ENCODE results near the gene CTAG1B. TPM values are rescaled to one million over a fixed set of nuclear protein-coding genes. Genes with fewer than 3 reads are reported as not detected.

Gene CTAG1B
- total RNA-seq, 1 experiment from 2014 or later, result not detected

- H3K9ac ChIP-seq (ENCODE audit: low read length), result no peak overlapping the region
- intact Hi-C loops (cut with micrococcal nuclease), result no loop called here
- H3K27me3 ChIP-seq (ENCODE audit: insufficient read depth, low read length), result no peaks in the 10 kb centered on the region
- DNase-seq (ENCODE audit: low read depth, low spot score) (no peak), ATAC-seq (no peak)
- H3K4me2 ChIP-seq (ENCODE audit: low read length), result peak overlapping the region; percentile 62; the same call in 1 of the 2 replicates
- ChIA-PET CTCF (interaction anchor here (0.9 kb wide), 1 partner anchor 146 kb away, joined by 3 read pairs; no protein-coding TSS in a partner anchor), RAD21 (ENCODE audit: low non-redundant PET in 1 of 2, low total read pairs in 2 of 2, uncharacterized antibody in 2 of 2, unreplicated experiment in 2 of 2) (no interaction called here), POLR2A (no interaction called here)
- H3K4me1 ChIP-seq (ENCODE audit: control insufficient read depth in 1 of 2, insufficient read depth in 2 of 2, low read length in 2 of 2), result peaks cover 33 to 36% of the 10 kb centered on the region in 2 experiments
- H3K9me3 ChIP-seq (ENCODE audit: control insufficient read depth in 1 of 2, insufficient read depth in 1 of 2, low read depth in 1 of 2, low read length in 2 of 2), result no peaks in the 10 kb centered on the region
- no TSS peak for BruUV-seq (replicated peaks)
- H3K36me3 ChIP-seq (ENCODE audit: control insufficient read depth in 1 of 2, insufficient read depth in 2 of 2, low read length in 2 of 2), result no peaks in the 10 kb centered on the region
- TF ChIP-seq ZBTB33 (IDR thresholded peaks at IDR 0.05; ENCODE audit: extremely low read depth, insufficient replicate concordance, low read length) (no peak), TCF7L2 (IDR thresholded peaks at IDR 0.05; ENCODE audit: borderline replicate concordance, extremely low read depth, insufficient read depth, insufficient read length) (no peak), JUND (IDR thresholded peaks at IDR 0.05) (no peak), ZNF274 (IDR thresholded peaks at IDR 0.05; ENCODE audit: low read depth, low read length) (no peak), POLR2A (IDR thresholded peaks at IDR 0.05; ENCODE audit: borderline replicate concordance, extremely low read depth, insufficient read depth, insufficient read length) (no peak), CEBPB (IDR thresholded peaks at IDR 0.05; ENCODE audit: low read depth) (no peak), SRF (IDR thresholded peaks at IDR 0.05; ENCODE audit: low read depth) (no peak)
- no peak overlapping the region for H2AFZ ChIP-seq (ENCODE audit: low read depth, low read length, poor library complexity, severe bottlenecking)
- H4K20me1 ChIP-seq (ENCODE audit: insufficient read depth), result no peaks in the 10 kb centered on the region
- H3K79me2 ChIP-seq (ENCODE audit: insufficient read depth, low read length), result no peaks in the 10 kb centered on the region
- H3K27ac ChIP-seq (ENCODE audit: low read depth, low read length), result no peak overlapping the region
- H3K9me2 ChIP-seq (ENCODE audit: insufficient read depth), result no peaks in the 10 kb centered on the region
- no peak overlapping the region for H3K4me3 ChIP-seq (replicated peaks in 1 of 2; ENCODE audit: low read depth in 1 of 2, low read length in 2 of 2)
Observed at GRCh38 chrX:154602766-154603437, 16.2 kb downstream of the CTAG1B start.

DNA sequence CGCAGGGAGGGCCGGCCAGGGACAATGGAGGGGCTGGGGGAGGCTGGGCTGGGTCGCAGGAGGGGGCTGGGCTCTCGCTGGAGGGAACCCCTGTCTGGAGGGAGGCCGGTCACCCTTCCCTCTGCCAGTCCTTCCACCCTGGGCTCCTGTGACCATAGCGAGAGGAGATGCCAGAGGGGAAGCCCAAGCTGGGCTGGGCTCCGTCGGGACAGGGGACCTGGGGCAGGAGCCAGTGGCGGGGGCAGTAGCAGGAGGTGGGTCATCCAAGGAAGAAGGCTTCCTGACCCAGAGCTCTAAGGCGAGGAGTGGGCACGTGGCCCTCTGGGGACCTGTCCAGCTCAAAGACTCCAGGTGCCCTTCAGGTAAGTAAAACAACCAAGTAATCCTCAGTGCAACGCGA is 16.9 kb downstream of the CTAG1B start:
- Histone ChIP-seq H3K4me3 (replicated peaks in 1 of 2; ENCODE audit: low read depth in 1 of 2, low read length in 2 of 2) (no peak overlapping the region), H3K4me2 (ENCODE audit: low read length) (no peak overlapping the region), H3K27ac (ENCODE audit: low read depth, low read length) (no peak overlapping the region), H3K9me3 (ENCODE audit: control insufficient read depth in 1 of 2, insufficient read depth in 1 of 2, low read depth in 1 of 2, low read length in 2 of 2) (no peaks in the 10 kb centered on the region), H3K4me1 (ENCODE audit: control insufficient read depth in 1 of 2, insufficient read depth in 2 of 2, low read length in 2 of 2) (peaks cover 33 to 36% of the 10 kb centered on the region in 2 experiments), H2AFZ (ENCODE audit: low read depth, low read length, poor library complexity, severe bottlenecking) (no peak overlapping the region), H3K79me2 (ENCODE audit: insufficient read depth, low read length) (no peaks in the 10 kb centered on the region), H3K27me3 (ENCODE audit: insufficient read depth, low read length) (no peaks in the 10 kb centered on the region), H3K9me2 (ENCODE audit: insufficient read depth) (no peaks in the 10 kb centered on the region), H3K9ac (ENCODE audit: low read length) (no peak overlapping the region), H4K20me1 (ENCODE audit: insufficient read depth) (no peaks in the 10 kb centered on the region), H3K36me3 (ENCODE audit: control insufficient read depth in 1 of 2, insufficient read depth in 2 of 2, low read length in 2 of 2) (no peaks in the 10 kb centered on the region)
- intact Hi-C loops (cut with micrococcal nuclease), result no loop called here
- no peak for ATAC-seq
- POLR2A ChIA-PET, result no interaction called here
- no peak for DNase-seq (ENCODE audit: low read depth, low spot score)
- RAD21 ChIA-PET (ENCODE audit: low non-redundant PET in 1 of 2, low total read pairs in 2 of 2, uncharacterized antibody in 2 of 2, unreplicated experiment in 2 of 2), result no interaction called here
- CTCF ChIA-PET, result no interaction called here
- no TSS peak for BruUV-seq (replicated peaks)
- TF ChIP-seq SRF (IDR thresholded peaks at IDR 0.05; ENCODE audit: low read depth) (no peak), ZBTB33 (IDR thresholded peaks at IDR 0.05; ENCODE audit: extremely low read depth, insufficient replicate concordance, low read length) (no peak), REST (IDR thresholded peaks at IDR 0.05; ENCODE audit: low read depth) (no peak), FOSL1 (IDR thresholded peaks at IDR 0.05; ENCODE audit: low read depth) (no peak), RAD21 (IDR thresholded peaks at IDR 0.05; ENCODE audit: low read depth) (no peak), YY1 (IDR thresholded peaks at IDR 0.05; ENCODE audit: extremely low read depth, insufficient replicate concordance, low read depth, low read length) (no peak), ZNF274 (IDR thresholded peaks at IDR 0.05; ENCODE audit: low read depth, low read length) (no peak)
